ENCODE data around the gene NMRK1.

NMRK1 gene

GRCh38 chr9:75120686-75121085 is 32.7 kb upstream of the NMRK1 start:
- no peak for DNase-seq
- H3K36me3 ChIP-seq (ENCODE audit: control insufficient read depth, insufficient read depth, low read length) = peaks cover 10% of the 10 kb centered on the region
- no peaks in the 10 kb centered on the region for H3K27me3 ChIP-seq (replicated peaks; ENCODE audit: control insufficient read depth, insufficient read depth, low read length, poor library complexity, severe bottlenecking)
- H3K4me1 ChIP-seq (ENCODE audit: control insufficient read depth, insufficient read depth, low read length, poor library complexity, severe bottlenecking) = peaks cover 3% of the 10 kb centered on the region
- H3K27ac ChIP-seq (ENCODE audit: insufficient read depth, low read length, poor library complexity, severe bottlenecking) = no peak overlapping the region
- H3K9me3 ChIP-seq (ENCODE audit: control insufficient read depth, low read length) = no peaks in the 10 kb centered on the region
- no peak overlapping the region for H3K4me3 ChIP-seq (ENCODE audit: insufficient read depth, low read depth, low read length, poor library complexity, severe bottlenecking)

- H3K4me3 ChIP-seq (ENCODE audit: insufficient read depth, low read depth, low read length, poor library complexity, severe bottlenecking) = no peak overlapping the region
- peaks cover 3% of the 10 kb centered on the region for H3K4me1 ChIP-seq (ENCODE audit: control insufficient read depth, insufficient read depth, low read length, poor library complexity, severe bottlenecking)
- peaks cover 10% of the 10 kb centered on the region for H3K36me3 ChIP-seq (ENCODE audit: control insufficient read depth, insufficient read depth, low read length)
- H3K9me3 ChIP-seq (ENCODE audit: control insufficient read depth, low read length) = no peaks in the 10 kb centered on the region
- DNase-seq = no peak
- no peaks in the 10 kb centered on the region for H3K27me3 ChIP-seq (replicated peaks; ENCODE audit: control insufficient read depth, insufficient read depth, low read length, poor library complexity, severe bottlenecking)
- H3K27ac ChIP-seq (ENCODE audit: insufficient read depth, low read length, poor library complexity, severe bottlenecking) = no peak overlapping the region
These were observed 29.6 kb upstream of the NMRK1 start for GRCh38 chr9:75117564-75117963.

- no peaks in the 10 kb centered on the region for H3K27me3 ChIP-seq (replicated peaks; ENCODE audit: control insufficient read depth, insufficient read depth, low read length, poor library complexity, severe bottlenecking)
- no peak overlapping the region for H3K4me3 ChIP-seq (ENCODE audit: insufficient read depth, low read depth, low read length, poor library complexity, severe bottlenecking)
- H3K27ac ChIP-seq (ENCODE audit: insufficient read depth, low read length, poor library complexity, severe bottlenecking) = no peak overlapping the region
- peaks cover 10% of the 10 kb centered on the region for H3K36me3 ChIP-seq (ENCODE audit: control insufficient read depth, insufficient read depth, low read length)
- peaks cover 7% of the 10 kb centered on the region for H3K4me1 ChIP-seq (ENCODE audit: control insufficient read depth, insufficient read depth, low read length, poor library complexity, severe bottlenecking)
- H3K9me3 ChIP-seq (ENCODE audit: control insufficient read depth, low read length) = no peaks in the 10 kb centered on the region
- no peak for DNase-seq
These were observed 28.4 kb upstream of the NMRK1 start for GRCh38 chr9:75116306-75116705.

GRCh38 chr9:75112789-75113188 is 24.8 kb upstream of the NMRK1 start:
- no peak for DNase-seq
- Histone ChIP-seq H3K4me3 (ENCODE audit: insufficient read depth, low read depth, low read length, poor library complexity, severe bottlenecking) (no peak overlapping the region), H3K27me3 (replicated peaks; ENCODE audit: control insufficient read depth, insufficient read depth, low read length, poor library complexity, severe bottlenecking) (no peaks in the 10 kb centered on the region), H3K36me3 (ENCODE audit: control insufficient read depth, insufficient read depth, low read length) (no peaks in the 10 kb centered on the region), H3K4me1 (ENCODE audit: control insufficient read depth, insufficient read depth, low read length, poor library complexity, severe bottlenecking) (peaks cover 19% of the 10 kb centered on the region), H3K27ac (ENCODE audit: insufficient read depth, low read length, poor library complexity, severe bottlenecking) (no peak overlapping the region), H3K9me3 (ENCODE audit: control insufficient read depth, low read length) (no peaks in the 10 kb centered on the region)

- Histone ChIP-seq H3K27ac (ENCODE audit: insufficient read depth, low read length, poor library complexity, severe bottlenecking) (peak overlapping the region; percentile 42), H3K4me1 (ENCODE audit: control insufficient read depth, insufficient read depth, low read length, poor library complexity, severe bottlenecking) (peaks cover 16% of the 10 kb centered on the region), H3K36me3 (ENCODE audit: control insufficient read depth, insufficient read depth, low read length) (no peaks in the 10 kb centered on the region), H3K27me3 (replicated peaks; ENCODE audit: control insufficient read depth, insufficient read depth, low read length, poor library complexity, severe bottlenecking) (no peaks in the 10 kb centered on the region), H3K9me3 (ENCODE audit: control insufficient read depth, low read length) (no peaks in the 10 kb centered on the region), H3K4me3 (ENCODE audit: insufficient read depth, low read depth, low read length, poor library complexity, severe bottlenecking) (no peak overlapping the region)
- no peak for DNase-seq
These were observed 23.2 kb upstream of the NMRK1 start for GRCh38 chr9:75111019-75111622.

- H3K27ac ChIP-seq (ENCODE audit: insufficient read depth, low read length, poor library complexity, severe bottlenecking) = no peak overlapping the region
- H3K4me3 ChIP-seq (ENCODE audit: insufficient read depth, low read depth, low read length, poor library complexity, severe bottlenecking) = no peak overlapping the region
- H3K36me3 ChIP-seq (ENCODE audit: control insufficient read depth, insufficient read depth, low read length) = no peaks in the 10 kb centered on the region
- no peak for DNase-seq
- no peaks in the 10 kb centered on the region for H3K9me3 ChIP-seq (ENCODE audit: control insufficient read depth, low read length)
- peaks cover 15% of the 10 kb centered on the region for H3K4me1 ChIP-seq (ENCODE audit: control insufficient read depth, insufficient read depth, low read length, poor library complexity, severe bottlenecking)
- no peaks in the 10 kb centered on the region for H3K27me3 ChIP-seq (replicated peaks; ENCODE audit: control insufficient read depth, insufficient read depth, low read length, poor library complexity, severe bottlenecking)
These were observed 21.4 kb upstream of the NMRK1 start for GRCh38 chr9:75109210-75109839.

- no peak overlapping the region for H3K4me3 ChIP-seq (ENCODE audit: insufficient read depth, low read depth, low read length, poor library complexity, severe bottlenecking)
- H3K4me1 ChIP-seq (ENCODE audit: control insufficient read depth, insufficient read depth, low read length, poor library complexity, severe bottlenecking) = peaks cover 15% of the 10 kb centered on the region
- H3K9me3 ChIP-seq (ENCODE audit: control insufficient read depth, low read length) = no peaks in the 10 kb centered on the region
- no peaks in the 10 kb centered on the region for H3K36me3 ChIP-seq (ENCODE audit: control insufficient read depth, insufficient read depth, low read length)
- H3K27me3 ChIP-seq (replicated peaks; ENCODE audit: control insufficient read depth, insufficient read depth, low read length, poor library complexity, severe bottlenecking) = no peaks in the 10 kb centered on the region
- DNase-seq = peak in 1 of 3 donors; percentile 35
- no peak overlapping the region for H3K27ac ChIP-seq (ENCODE audit: insufficient read depth, low read length, poor library complexity, severe bottlenecking)
These were observed 20.6 kb upstream of the NMRK1 start for GRCh38 chr9:75108571-75108970.

GRCh38 chr9:75106857-75107256 is 18.9 kb upstream of the NMRK1 start:
- Histone ChIP-seq H3K27ac (ENCODE audit: insufficient read depth, low read length, poor library complexity, severe bottlenecking) (no peak overlapping the region), H3K4me1 (ENCODE audit: control insufficient read depth, insufficient read depth, low read length, poor library complexity, severe bottlenecking) (peaks cover 19% of the 10 kb centered on the region), H3K4me3 (ENCODE audit: insufficient read depth, low read depth, low read length, poor library complexity, severe bottlenecking) (no peak overlapping the region), H3K36me3 (ENCODE audit: control insufficient read depth, insufficient read depth, low read length) (no peaks in the 10 kb centered on the region), H3K27me3 (replicated peaks; ENCODE audit: control insufficient read depth, insufficient read depth, low read length, poor library complexity, severe bottlenecking) (no peaks in the 10 kb centered on the region), H3K9me3 (ENCODE audit: control insufficient read depth, low read length) (no peaks in the 10 kb centered on the region)
- no peak for DNase-seq

GRCh38 chr9:75105841-75106240 is 17.9 kb upstream of the NMRK1 start:
- DNase-seq = no peak
- no peaks in the 10 kb centered on the region for H3K36me3 ChIP-seq (ENCODE audit: control insufficient read depth, insufficient read depth, low read length)
- H3K4me1 ChIP-seq (ENCODE audit: control insufficient read depth, insufficient read depth, low read length, poor library complexity, severe bottlenecking) = peaks cover 11% of the 10 kb centered on the region
- H3K27me3 ChIP-seq (replicated peaks; ENCODE audit: control insufficient read depth, insufficient read depth, low read length, poor library complexity, severe bottlenecking) = no peaks in the 10 kb centered on the region
- no peak overlapping the region for H3K27ac ChIP-seq (ENCODE audit: insufficient read depth, low read length, poor library complexity, severe bottlenecking)
- no peaks in the 10 kb centered on the region for H3K9me3 ChIP-seq (ENCODE audit: control insufficient read depth, low read length)
- no peak overlapping the region for H3K4me3 ChIP-seq (ENCODE audit: insufficient read depth, low read depth, low read length, poor library complexity, severe bottlenecking)

GRCh38 chr9:75105019-75105540 is 17.1 kb upstream of the NMRK1 start:
- peak overlapping the region; percentile 44 for H3K27ac ChIP-seq (ENCODE audit: insufficient read depth, low read length, poor library complexity, severe bottlenecking)

More at GRCh38 chr9:75105019-75105540, 17.1 kb upstream of the NMRK1 start:
- Histone ChIP-seq H3K4me3 (ENCODE audit: insufficient read depth, low read depth, low read length, poor library complexity, severe bottlenecking) (no peak overlapping the region), H3K9me3 (ENCODE audit: control insufficient read depth, low read length) (no peaks in the 10 kb centered on the region), H3K4me1 (ENCODE audit: control insufficient read depth, insufficient read depth, low read length, poor library complexity, severe bottlenecking) (peaks cover 9% of the 10 kb centered on the region), H3K27me3 (replicated peaks; ENCODE audit: control insufficient read depth, insufficient read depth, low read length, poor library complexity, severe bottlenecking) (no peaks in the 10 kb centered on the region), H3K36me3 (ENCODE audit: control insufficient read depth, insufficient read depth, low read length) (no peaks in the 10 kb centered on the region)
- DNase-seq = no peak

Data from effector memory CD4-positive, alpha-beta T cell (primary cell).